ENCODE data around the gene ESR1.
"Not testable (repeated sequence)": the region's sequence is repeated elsewhere in the genome, so short reads cannot be mapped to it uniquely, and the experiment has no call there.

The ESR1 gene

DNA sequence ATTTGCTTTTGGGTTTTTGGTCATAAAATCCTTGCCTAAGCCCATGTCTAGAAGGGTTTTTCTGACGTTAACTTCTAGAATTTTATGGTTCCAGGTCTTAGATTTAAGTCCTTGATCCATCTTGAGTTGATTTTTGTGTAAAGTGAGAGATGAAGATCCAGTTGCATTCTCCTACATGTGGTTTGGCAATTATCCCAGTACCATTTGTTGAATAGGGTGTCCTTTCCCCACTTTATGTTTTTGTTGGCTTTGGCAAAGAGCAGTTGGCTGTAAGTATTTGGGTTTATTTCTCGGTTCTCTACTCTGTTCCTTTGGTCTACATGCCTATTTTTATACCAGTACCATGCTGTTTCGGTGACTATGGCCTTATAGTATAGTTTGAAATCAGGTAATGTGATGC, 86.9 kb downstream of the ESR1 start:
- peak; percentile 21 for DNase-seq (ENCODE audit: low read depth, low spot score)

DNA sequence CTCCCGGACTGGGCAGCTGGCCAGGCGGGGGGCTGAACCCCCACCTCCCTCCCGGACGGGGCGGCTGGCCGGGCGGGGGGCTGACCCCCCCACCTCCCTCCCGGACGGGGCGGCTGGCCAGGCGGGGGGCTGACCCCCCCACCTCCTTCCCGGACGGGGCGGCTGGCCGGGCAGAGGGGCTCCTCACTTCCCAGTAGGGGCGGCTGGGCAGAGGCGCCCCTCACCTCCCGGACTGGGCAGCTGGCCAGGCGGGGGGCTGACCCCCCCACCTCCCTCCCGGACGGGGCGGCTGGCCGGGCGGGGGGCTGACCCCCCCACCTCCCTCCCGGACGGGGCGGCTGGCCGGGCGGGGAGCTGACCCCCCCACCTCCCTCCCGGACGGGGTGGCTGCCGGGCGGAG, 91.7 kb downstream of the ESR1 start:
- DNase-seq (ENCODE audit: low read depth, low spot score), result not testable (repeated sequence)

DNA sequence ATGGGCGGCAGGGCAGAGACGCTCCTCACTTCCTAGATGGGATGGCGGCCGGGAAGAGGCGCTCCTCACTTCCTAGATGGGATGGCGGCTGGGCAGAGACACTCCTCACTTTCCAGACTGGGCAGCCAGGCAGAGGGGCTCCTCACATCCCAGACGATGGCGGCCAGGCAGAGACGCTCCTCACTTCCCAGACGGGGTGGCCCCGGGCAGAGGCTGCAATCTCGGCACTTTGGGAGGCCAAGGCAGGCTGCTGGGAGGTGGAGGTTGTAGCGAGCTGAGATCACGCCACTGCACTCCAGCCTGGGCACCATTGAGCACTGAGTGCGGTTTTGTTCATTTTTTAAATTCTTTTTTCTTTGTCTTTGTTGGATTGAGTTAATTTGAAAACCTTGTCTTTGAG, 92.3 kb downstream of the ESR1 start:
- DNase-seq (ENCODE audit: low read depth, low spot score), result not testable (repeated sequence)

DNA sequence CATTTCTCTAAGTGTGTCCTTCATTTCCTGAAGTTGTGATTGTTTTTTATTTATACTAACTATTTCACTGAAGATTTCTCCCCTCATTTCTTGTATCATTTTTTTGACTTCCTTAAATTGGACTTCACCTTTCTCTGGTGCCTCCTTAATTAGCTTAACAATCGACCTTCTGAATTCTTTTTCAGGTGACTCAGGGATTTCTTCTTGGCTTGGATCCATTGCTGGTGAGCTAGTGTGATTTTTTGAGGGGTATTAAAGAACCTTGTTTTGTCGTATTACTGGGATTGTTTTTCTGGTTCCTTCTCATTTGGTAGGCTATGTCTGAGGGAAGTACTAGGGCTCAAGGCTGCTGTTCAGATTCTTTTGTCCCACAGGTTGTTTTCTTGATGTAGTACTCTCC, 92.8 kb downstream of the ESR1 start:
- no peak for DNase-seq (ENCODE audit: low read depth, low spot score)

DNA sequence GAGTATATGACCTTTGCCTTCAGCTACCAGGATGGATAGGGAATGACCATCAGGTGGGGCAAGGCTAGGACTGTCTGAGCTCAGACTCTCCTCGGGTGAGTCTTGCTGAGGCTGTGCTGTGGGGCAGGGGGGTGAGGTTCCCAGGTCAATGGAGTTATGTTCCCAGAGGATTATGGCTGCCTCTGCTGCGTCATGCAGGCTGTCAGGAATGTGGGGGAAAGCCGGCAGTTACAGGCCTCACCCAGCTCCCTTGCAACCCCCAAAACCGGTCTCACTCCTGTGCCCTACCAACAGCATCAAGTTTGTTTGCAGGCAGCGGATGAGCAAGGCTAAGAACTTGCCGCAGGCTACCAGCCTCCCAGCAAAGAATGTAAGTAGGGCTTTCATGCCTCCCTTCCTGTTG, 93.5 kb downstream of the ESR1 start:
- DNase-seq (ENCODE audit: low read depth, low spot score), result no peak

DNA sequence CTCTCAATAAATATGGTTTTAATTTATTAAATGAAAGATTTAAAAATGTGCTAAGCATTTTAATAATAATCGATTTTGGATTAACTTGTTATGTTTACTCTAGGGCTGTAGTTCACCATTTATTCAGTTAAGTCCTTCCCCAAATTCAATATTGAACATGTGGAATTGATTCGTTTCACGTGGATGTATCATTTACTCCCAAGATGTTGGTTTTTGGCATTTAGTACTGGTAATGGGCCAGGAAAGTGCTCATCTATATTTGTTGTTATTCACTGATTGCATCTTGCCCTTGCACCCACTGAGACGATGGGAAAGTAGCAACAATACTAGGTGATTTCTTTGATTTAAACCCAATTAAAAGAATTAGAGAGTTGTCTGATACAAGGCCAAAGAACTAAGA, 97.1 kb downstream of the ESR1 start:
- no peak for DNase-seq (ENCODE audit: low read depth, low spot score)

DNA sequence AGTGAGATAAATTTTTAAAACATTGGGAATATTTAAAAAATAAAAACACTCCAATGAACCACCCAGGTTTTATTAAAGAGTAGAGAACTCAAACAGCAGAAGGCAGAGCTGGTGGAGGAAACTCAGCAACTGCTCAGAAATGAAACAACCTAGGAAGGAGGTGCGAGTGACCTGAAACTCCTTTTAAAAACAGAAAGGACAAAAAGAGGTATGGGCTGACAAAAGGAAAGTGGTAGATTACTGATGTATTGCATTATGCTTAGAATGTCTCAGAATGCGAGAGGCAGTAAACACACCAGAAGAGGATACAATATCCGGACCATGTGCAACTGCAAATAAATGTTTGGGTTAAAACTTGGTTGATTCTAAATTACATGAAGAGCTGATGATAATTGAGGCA, 97.6 kb downstream of the ESR1 start:
- DNase-seq (ENCODE audit: low read depth, low spot score), result no peak

DNA sequence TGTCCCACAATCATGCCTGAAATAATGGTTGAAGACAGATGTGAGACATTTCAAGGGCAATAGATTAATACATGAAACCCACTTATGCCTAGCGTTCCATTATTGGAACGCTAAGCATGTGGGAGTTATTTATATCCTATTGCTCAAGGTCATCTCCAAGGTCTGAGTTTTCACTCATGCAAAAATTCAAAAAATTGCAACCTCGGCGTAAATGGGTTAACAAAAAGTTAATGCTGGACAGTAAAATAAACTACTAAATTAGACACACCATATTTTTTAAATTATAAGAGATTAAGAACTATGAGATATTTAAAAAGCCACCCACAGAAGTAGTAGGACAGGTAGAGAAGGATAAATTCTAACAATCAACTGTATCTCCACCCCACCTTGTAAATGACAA, 98.4 kb downstream of the ESR1 start:
- no peak for DNase-seq (ENCODE audit: low read depth, low spot score)

DNA sequence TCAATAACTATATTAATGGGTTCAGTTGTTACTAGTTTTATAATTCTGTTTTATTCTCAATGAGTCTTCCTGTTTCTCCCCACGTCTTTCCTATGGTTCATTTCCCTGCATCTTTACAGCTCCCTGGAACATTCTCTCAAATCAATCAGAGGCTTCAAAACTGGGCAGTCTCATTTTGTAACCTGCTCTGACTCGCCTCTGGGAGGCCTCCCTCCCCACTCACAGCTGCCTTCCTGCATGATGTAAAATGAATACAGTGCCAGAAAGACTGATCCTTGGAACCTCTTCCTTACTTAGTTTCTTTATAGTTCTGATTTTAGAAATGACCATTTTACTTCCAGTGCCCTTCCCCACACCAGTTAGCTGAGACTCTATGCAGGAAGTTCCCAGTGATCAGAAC, 103.9 kb downstream of the ESR1 start:
- no peak for DNase-seq (ENCODE audit: low read depth, low spot score)

DNA sequence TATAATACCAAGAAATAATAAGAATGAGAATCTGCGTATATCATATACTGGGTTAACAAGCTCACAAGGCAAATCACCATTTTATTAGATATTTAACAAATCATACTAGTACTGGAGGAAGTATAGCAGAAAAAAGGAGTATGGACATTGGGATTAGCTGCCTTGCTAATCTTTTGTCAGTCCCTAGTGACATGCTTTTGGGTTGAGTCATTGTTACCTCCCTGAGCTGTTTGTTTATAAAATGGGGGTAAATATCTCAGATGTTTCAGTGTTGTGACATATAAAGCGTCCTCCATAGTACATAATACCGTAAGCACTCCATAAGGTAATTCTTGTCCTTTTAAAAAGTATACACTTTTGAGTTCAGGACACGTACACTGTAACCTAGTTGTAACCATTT, 107.0 kb downstream of the ESR1 start:
- DNase-seq (ENCODE audit: low read depth, low spot score), result no peak

DNA sequence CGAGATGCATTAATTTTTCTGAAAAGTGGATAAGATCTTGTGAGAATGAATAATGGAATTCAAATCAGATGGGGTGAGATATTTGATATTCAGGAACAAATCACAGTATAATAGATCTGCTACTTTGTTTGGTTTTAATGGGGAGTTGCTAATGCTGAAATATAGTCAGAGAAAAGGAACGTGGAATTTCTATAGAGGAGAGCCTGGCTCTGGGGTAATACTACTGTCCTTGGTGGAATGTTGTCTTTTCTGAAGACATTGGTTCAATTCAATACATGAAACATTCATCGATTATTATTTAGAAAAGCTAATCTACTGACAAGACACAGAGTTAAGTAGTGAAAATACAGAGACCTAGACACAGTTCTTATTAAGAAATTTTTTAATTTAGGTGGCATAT, 108.6 kb downstream of the ESR1 start:
- no peak for DNase-seq (ENCODE audit: low read depth, low spot score)

DNA sequence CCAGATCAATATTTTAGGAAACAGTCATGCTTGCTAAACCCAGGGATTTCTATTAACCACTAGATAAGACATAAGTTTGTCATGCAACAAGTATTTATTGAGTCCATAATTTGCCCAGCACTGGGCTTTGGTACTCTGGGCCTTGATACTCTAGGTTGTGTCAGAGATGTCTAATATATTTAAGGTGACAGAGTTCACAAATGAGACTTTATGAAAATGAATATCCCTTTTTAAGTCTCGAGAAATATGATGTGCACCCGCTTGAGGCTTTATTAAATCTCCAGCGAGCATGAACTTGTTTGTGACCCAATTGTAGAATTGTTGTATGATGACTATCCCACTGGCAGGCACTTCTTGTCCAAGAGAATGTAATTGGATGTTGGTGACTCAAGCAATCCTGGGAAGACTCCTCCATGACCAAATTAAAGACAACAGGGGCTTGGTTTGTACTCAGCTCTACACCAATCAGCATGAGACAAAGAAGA, 109.2 kb downstream of the ESR1 start:
- DNase-seq (ENCODE audit: low read depth, low spot score), result no peak

DNA sequence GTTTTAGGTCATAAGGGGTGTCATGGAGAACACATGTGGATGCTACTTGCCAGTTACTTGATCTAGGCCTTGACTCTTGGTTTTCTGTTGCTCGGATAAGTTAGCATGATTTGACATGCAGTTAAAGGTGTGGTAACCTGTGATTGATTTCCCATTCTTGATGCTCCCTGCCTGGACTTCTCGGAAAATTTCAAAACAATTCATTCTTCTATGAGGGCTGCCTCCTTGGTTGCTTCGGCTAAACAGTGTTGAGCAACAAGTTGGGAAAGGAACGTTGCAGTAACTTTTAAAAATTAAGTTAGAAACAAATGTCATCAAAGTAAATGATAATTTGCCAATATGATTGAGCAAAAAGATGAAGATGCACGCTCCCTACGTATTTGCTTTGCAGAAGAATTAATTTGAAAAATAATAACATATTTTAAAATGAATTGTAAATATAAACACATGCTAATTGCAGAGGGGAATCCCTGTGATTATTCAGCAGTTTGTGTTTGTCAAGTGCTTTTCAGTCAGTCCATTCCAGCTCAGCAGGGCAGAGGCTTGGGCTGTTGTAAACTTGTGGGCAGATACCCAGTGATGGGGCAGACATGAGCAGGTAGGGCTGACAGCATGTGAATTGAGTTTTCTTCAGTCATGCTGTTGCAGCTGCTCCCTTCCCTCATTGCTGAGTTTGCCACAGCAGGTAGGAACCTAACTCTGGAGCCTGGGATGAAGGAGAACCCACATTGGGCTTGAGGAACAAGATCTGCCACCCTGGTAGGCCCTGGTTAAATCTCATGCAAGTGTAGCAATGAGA, 110.2 kb downstream of the ESR1 start:
- no peak for DNase-seq (ENCODE audit: low read depth, low spot score)

DNA sequence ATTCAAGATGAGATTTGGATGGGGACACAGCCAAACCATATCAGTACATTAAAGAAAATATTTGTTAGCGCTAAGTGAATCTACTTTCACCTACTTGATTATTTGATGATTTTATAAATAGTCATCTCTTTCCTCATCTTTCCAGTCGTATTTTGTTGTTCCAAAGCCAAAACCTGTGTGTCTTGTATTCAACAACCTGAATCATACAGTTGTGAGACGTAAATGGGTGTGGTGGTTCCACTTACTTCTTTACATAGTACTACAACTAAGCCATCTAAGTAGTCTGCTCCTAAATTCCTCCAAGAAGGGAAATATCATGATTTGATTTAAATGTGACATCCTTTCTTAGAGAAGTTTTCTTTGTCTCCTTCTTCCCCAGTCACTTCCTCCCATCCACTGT, 132.8 kb downstream of the ESR1 start:
- no peak for DNase-seq (ENCODE audit: low read depth, low spot score)

DNA sequence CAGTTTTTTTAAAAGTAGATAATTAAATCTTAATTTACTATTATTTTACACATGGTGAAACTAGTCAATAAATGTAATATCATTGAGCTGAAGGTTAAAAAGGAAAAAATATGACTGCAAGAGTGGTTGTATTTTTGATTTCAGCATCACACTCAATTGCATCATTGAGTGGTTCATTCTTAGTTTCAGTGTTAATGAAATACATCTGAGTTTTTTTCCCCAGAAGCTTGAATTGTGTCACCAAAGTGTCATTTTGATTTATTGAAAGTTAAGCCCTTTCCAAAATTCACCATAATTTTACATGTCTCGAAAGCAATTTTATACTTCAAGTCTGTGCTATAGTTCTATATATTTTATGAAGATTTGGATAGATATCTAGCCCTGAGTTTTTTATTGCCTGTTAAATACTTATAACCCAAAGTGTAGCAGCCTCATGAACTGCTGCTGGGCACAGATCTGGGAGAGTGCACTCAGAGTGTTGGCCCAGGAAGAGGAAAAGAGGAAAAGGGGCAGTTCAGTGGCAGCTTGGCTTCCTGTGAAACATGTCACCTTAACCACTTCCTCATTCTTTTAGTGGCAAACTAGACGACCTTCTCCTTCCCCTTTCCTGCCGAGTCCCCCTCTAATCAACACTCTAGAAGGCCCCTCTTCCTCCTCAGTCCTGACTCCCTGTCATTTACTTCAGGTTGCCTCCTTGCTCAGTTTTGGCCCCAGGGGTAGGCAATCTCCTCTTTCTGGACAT, 140.7 kb downstream of the ESR1 start:
- DNase-seq (ENCODE audit: low read depth, low spot score), result no peak

DNA sequence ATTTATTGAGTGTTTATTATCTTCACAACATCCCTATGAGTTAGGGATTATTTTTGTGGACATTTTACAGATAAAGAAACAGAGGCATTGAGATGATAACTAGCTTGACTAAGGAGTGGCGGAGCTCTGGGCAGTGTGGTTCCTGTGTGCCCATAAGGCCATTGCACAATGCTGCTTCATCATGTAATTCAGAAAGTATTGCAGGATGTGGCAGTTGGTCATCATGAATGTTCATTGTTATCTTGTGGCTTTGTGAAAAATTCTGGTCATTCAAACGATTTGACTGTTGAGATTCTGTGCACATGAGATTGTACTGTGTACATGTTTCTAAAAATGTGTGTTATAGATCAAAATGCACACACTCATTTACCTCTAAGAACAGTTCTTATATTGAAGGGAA, 150.8 kb downstream of the ESR1 start:
- no peak for DNase-seq (ENCODE audit: low read depth, low spot score)

DNA sequence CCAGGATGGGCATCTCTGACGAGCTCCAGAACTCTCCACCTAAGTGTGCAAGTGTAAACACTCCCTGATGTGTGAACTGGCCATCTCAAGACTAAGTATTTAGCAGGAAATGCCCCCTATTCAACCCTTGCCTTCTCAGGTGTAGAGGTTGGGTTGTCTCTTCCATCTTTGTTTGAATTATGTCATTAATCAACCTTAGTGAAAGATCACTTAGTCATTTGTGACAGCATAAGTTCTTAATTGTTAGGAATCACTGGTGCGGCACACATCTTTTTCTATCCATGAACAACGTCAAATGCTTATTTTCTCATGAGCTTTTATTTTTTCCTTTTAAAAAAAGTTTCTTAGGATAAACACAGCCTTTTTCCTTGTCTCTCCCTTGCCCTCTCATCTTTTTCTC, 151.6 kb downstream of the ESR1 start:
- no peak for DNase-seq (ENCODE audit: low read depth, low spot score)

DNA sequence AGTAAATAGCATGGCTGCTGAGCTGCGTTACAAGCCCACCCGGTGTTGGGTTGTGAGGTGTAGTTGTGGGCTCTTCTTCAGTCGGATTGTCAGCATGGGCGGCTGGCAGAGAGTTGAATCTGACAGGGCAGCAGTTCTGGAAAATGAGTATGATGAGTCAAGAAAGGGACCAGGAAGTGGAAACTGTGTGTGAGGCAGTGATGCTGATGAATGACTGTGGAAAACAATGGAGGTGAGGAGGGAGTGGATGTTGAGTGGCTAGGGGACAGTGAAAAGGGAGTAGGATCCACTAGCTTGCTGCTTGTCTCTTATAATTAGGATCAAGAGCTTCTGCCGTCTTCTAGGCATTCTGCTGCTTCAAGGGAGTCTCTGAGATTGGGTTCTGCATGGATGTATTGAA, 154.3 kb downstream of the ESR1 start:
- DNase-seq (ENCODE audit: low read depth, low spot score), result no peak

DNA sequence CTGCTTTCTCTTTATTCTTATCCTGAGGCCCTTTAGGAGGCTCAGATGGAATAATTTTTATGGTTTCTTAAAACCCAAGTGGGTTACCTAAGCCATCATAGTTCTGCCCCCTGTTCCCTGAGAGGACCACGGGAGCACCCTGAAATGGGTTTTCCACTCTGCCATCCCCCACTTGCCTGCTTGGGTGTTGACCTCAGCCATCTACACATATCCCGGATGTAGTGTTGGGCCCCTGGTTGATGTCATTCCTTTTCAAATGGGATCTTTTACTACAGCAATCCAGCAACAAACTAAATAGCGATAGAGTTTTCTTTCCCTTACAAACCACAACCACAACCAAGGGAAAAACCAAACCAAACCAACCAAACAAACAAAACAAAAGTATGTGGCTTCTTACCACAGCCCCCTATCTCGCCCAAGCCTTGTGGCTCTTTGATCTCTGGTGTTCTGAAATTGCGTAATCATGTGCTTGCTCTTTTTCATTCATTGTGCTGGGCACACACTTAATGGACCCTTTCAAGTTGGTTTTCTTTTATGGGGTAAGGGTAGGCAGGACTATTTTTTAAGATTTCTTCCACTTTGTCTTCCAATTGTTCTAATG, 154.9 kb downstream of the ESR1 start:
- no peak for DNase-seq (ENCODE audit: low read depth, low spot score)

DNA sequence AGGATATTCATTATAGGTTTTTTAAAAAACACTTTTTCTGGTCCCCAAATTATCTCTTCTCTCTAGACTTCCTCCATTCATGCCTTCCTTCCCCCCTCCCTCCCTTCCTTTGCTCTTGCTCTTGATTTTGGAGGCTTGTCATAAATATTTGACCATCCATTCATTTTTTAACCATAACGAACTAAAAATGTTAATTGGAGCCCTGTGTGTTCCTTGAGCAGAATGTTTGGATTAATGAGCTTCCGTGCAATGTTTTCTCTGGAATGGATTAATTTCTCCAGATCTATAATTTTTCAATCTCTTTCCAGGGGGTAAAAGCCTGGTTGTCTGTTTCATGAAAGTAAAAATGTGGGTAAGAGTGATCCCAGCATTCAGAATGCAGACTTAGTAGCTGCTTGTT, 155.5 kb downstream of the ESR1 start:
- DNase-seq (ENCODE audit: low read depth, low spot score), result no peak

DNA sequence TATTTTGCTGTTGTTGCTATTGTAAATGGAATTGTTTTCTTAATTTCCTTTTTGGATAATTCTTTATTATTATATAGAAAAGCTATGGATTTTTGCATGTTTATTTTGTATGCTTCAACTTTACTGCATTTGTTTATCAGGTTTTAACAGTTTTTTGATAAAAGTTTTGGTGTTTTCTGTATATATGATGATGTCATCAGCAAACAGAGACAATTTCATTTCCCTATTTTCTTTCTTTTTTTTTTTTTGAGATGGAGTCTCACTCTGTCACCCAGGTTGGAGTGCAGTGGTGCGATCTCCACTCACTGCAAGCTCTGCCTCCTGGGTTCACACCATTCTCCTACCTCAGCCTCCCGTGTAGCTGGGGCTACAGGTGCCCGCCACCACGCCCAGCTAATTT, 156.9 kb downstream of the ESR1 start:
- not testable (repeated sequence) for DNase-seq (ENCODE audit: low read depth, low spot score)

DNA sequence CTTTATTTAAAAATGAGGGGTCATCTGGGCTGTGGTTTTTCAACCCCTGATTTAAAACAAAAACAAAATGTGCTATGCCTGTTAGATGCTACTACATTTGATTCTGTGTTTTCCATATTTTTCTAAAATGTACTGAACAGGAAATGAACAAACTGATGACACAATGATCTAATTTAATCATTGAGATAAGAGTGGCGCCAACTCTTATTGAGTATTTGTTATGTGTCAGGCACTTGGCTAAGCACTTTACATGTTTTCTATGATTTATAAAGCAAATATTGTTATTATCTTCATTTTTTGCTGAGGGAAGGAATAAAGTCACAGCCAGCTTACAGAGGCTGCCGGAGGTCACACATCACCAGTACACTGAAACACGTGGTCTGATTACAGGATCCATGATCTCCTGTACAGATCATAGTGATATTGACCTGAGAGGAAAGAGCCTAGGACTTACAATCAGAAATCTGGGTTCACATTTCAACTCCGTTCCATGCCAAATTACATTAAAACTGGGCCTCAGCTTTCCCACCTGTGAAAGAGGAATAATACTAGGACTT, 166.7 kb downstream of the ESR1 start:
- no peak for DNase-seq (ENCODE audit: low read depth, low spot score)
